Neural progenitor cell (in vitro differentiated cells): ENCODE measurements around the gene ACSBG1. TPM values are rescaled to one million over a fixed set of nuclear protein-coding genes. Genes with fewer than 3 reads are reported as not detected.
A peak's percentile ranks its signal among the peaks of the same experiment; 100 is the strongest.

Experiments
- DNase-seq: peaks from one replicate; pipeline ENCODE4 v3.0.0-alpha.2; 2016; ENCODE audit warnings: low spot score
- H2AFZ ChIP-seq: fragments of 200-600 bp; sonication (generic); replicated peaks from 2 replicates; pipeline ENCODE4 v1.6.1; 2016; ENCODE audit warnings: antibody characterized with exemption
- H3F3A ChIP-seq: fragments of 200-600 bp; sonication (generic); 2 replicates; pipeline ENCODE4 v1.6.1; 2016; ENCODE audit warnings: antibody characterized with exemption, low read depth
- H3K27ac ChIP-seq: fragments of 200-600 bp; sonication (generic); 2 replicates; pipeline ENCODE4 v1.5.1; 2016; ENCODE audit warnings: mild to moderate bottlenecking
- H3K27me3 ChIP-seq: fragments of 200-600 bp; sonication (generic); 2 replicates; pipeline ENCODE4 v1.6.1; 2016; ENCODE audit warnings: mild to moderate bottlenecking, moderate library complexity
- H3K36me3 ChIP-seq: fragments of 200-600 bp; sonication (generic); 2 replicates; pipeline ENCODE4 v1.5.1; 2016
- H3K4me1 ChIP-seq: fragments of 200-600 bp; sonication (generic); 2 replicates; pipeline ENCODE4 v1.6.1; 2016; ENCODE audit warnings: mixed run types
- H3K4me2 ChIP-seq: fragments of 200-600 bp; sonication (generic); 2 replicates; pipeline ENCODE4 v1.6.1; 2016
- H3K4me3 ChIP-seq: fragments of 200-600 bp; sonication (generic); 2 replicates; pipeline ENCODE4 v1.5.1; 2016
- H3K79me2 ChIP-seq: fragments of 200-600 bp; sonication (generic); 2 replicates; pipeline ENCODE4 v1.6.1; 2016; ENCODE audit warnings: low read depth
- H3K9ac ChIP-seq: fragments of 200-600 bp; sonication (generic); 2 replicates; pipeline ENCODE4 v1.6.1; 2016
- H3K9me3 ChIP-seq: fragments of 200-600 bp; sonication (generic); 2 replicates; pipeline ENCODE4 v1.5.1; 2016; ENCODE audit warnings: low read depth
- H4K20me1 ChIP-seq: fragments of 200-600 bp; sonication (generic); 2 replicates; pipeline ENCODE4 v1.6.1; 2016; ENCODE audit warnings: low read depth
- H3K27ac Mint-ChIP-seq: 3 replicates; pipeline ENCODE4 v1.8.0; 2021; ENCODE audit warnings: mixed read lengths
- H3K27me3 Mint-ChIP-seq: 2 replicates; pipeline ENCODE4 v1.8.0; 2022; ENCODE audit warnings: low read depth, mild to moderate bottlenecking, inconsistent platforms, moderate library complexity, mixed read lengths; ENCODE audit not compliant: insufficient read depth
- H3K36me3 Mint-ChIP-seq: 3 replicates; pipeline ENCODE4 v1.8.0; 2021; ENCODE audit warnings: mixed read lengths
- H3K4me1 Mint-ChIP-seq: 3 replicates; pipeline ENCODE4 v1.8.0; 2021; ENCODE audit warnings: mixed read lengths
- H3K4me3 Mint-ChIP-seq: 3 replicates; pipeline ENCODE4 v1.8.0; 2021; ENCODE audit warnings: mild to moderate bottlenecking, moderate library complexity, mixed read lengths
- H3K9me3 Mint-ChIP-seq: 3 replicates; pipeline ENCODE4 v1.8.0; 2020; ENCODE audit warnings: mixed read lengths
- EZH2 ChIP-seq: fragments of 200-600 bp; sonication (generic); IDR thresholded peaks from 2 replicates; pipeline ENCODE4 v1.6.1; 2017; ENCODE audit warnings: antibody characterized with exemption, mild to moderate bottlenecking, moderate library complexity
- EZH2phosphoT487 ChIP-seq: fragments of 200-600 bp; sonication (generic); IDR thresholded peaks from 2 replicates; pipeline ENCODE4 v1.6.1; 2017; ENCODE audit warnings: antibody characterized with exemption
- total RNA-seq: library from RNA; depleted of rRNA; stranded (reverse); fragments of >200 nt; gene quantifications from 2 replicates; pipeline ENCODE4 v1.2.3, GENCODE V29; 2015; ENCODE audit warnings: low replicate concordance
- TF ChIP-seq, protein P1 (sequence below): fragments of 200-600 bp; sonication (generic); IDR thresholded peaks from 2 replicates; pipeline ENCODE4 v1.5.1; 2017; ENCODE audit warnings: antibody characterized with exemption, mild to moderate bottlenecking

Gene ACSBG1
- total RNA-seq, 1 donor from 2014 or later = 0.11 TPM

DNA sequence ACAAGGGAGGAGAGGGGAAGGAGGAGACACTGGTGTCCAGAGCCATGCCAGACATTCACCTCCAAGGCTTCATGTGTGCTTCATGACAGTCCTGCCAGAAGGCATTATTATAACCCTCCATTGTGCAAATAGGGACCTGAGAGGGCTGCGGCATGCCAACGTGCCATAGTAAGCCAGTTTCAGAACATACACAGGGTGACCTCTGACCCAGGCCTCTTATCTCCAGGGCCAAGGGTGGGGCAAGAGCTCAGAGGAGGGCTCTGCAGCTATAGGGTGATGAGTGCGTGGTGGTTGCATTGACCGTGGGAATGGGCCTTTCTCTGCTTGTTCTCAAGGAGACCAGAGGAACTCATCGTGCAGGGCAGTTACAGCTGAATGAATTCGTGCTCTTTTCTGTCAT lies 9.7 kb upstream of the ACSBG1 start:
- H3F3A ChIP-seq = peaks cover 4% of the 10 kb centered on the region
- Mint-ChIP-seq H3K4me1 (peaks cover 12% of the 10 kb centered on the region), H3K27ac (no peak overlapping the region), H3K4me3 (no peak overlapping the region), H3K9me3 (peaks cover 2% of the 10 kb centered on the region), H3K27me3 (peaks cover 6% of the 10 kb centered on the region), H3K36me3 (peaks cover 2% of the 10 kb centered on the region)
- H3K4me3 ChIP-seq = no peak overlapping the region
- no peak overlapping the region for H2AFZ ChIP-seq
- DNase-seq = no peak
- no peaks in the 10 kb centered on the region for H3K79me2 ChIP-seq
- H3K9me3 ChIP-seq = no peaks in the 10 kb centered on the region
- no peak overlapping the region for H3K4me2 ChIP-seq
- no peak overlapping the region for H3K27ac ChIP-seq
- no peaks in the 10 kb centered on the region for H3K36me3 ChIP-seq
- H3K27me3 ChIP-seq = no peaks in the 10 kb centered on the region
- H4K20me1 ChIP-seq = no peaks in the 10 kb centered on the region
- no peak for TF ChIP-seq EZH2phosphoT487
- TF ChIP-seq, protein P1, sequence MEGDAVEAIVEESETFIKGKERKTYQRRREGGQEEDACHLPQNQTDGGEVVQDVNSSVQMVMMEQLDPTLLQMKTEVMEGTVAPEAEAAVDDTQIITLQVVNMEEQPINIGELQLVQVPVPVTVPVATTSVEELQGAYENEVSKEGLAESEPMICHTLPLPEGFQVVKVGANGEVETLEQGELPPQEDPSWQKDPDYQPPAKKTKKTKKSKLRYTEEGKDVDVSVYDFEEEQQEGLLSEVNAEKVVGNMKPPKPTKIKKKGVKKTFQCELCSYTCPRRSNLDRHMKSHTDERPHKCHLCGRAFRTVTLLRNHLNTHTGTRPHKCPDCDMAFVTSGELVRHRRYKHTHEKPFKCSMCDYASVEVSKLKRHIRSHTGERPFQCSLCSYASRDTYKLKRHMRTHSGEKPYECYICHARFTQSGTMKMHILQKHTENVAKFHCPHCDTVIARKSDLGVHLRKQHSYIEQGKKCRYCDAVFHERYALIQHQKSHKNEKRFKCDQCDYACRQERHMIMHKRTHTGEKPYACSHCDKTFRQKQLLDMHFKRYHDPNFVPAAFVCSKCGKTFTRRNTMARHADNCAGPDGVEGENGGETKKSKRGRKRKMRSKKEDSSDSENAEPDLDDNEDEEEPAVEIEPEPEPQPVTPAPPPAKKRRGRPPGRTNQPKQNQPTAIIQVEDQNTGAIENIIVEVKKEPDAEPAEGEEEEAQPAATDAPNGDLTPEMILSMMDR = no peak
- no peak for TF ChIP-seq EZH2
- no peak overlapping the region for H3K9ac ChIP-seq
- H3K4me1 ChIP-seq = peaks cover 5% of the 10 kb centered on the region

DNA sequence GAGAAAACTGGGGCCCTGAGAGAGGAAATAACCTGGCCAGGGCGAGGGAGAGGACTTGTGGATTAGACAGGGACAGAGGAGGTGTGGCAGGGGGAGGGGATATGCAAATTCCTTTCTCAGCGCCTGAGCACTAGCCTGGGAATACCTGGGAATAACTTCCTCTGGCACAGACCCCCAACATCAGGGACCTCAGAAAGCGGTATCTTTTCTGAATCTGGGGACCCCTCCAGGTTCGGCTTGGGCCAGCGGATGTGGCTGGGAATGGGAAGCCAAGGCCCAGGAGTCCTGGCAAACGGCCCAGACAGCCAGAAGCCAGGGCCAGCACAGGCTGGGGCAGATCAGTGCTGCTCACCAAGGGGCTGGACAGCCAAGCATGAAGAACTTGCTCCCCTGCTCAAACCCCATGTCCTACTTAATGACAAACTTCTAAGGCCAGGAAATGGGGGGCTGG lies 9.2 kb upstream of the ACSBG1 start:
- H3K4me3 Mint-ChIP-seq = no peak overlapping the region
- no peak overlapping the region for H3K4me2 ChIP-seq
- no peak overlapping the region for H3K4me3 ChIP-seq
- TF ChIP-seq, protein P1 = no peak
- TF ChIP-seq EZH2 = no peak
- TF ChIP-seq EZH2phosphoT487 = no peak
- H3K36me3 Mint-ChIP-seq = peaks cover 2% of the 10 kb centered on the region
- H3K27me3 ChIP-seq = no peaks in the 10 kb centered on the region
- no peaks in the 10 kb centered on the region for H3K9me3 ChIP-seq
- peaks cover 12% of the 10 kb centered on the region for H3K4me1 Mint-ChIP-seq
- H2AFZ ChIP-seq = peak overlapping the region; percentile 90
- no peaks in the 10 kb centered on the region for H4K20me1 ChIP-seq
- H3K27ac Mint-ChIP-seq = no peak overlapping the region
- H3K4me1 ChIP-seq = peaks cover 5% of the 10 kb centered on the region
- H3K9me3 Mint-ChIP-seq = peaks cover 2% of the 10 kb centered on the region
- no peak overlapping the region for H3K9ac ChIP-seq
- H3F3A ChIP-seq = peaks cover 4% of the 10 kb centered on the region
- H3K27me3 Mint-ChIP-seq = peaks cover 6% of the 10 kb centered on the region
- no peaks in the 10 kb centered on the region for H3K36me3 ChIP-seq
- H3K79me2 ChIP-seq = no peaks in the 10 kb centered on the region
- peak; percentile 56 for DNase-seq
- no peak overlapping the region for H3K27ac ChIP-seq

DNA sequence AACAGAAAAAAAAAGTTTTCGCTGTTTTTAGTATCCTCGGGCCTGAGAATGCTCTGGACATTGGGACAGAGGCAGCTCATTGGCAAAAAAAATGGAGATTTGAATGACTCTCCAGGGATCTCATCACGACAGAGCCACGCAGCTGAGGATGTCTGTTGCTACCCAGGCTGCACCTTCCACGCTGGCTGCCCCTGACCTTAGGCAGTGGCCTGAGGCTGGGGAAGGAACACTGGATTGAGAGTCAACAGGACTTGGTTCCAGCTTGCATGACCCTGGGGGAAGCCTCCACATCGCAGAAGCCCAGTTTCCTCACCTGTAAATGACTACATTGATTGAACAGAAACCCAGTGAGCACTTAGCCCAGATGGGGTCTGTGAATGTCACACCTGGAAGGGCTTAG lies 8.7 kb upstream of the ACSBG1 start:
- no peak overlapping the region for H3K4me2 ChIP-seq

More for the DNA sequence above, 8.7 kb upstream of the ACSBG1 start:
- H3K27me3 Mint-ChIP-seq = peaks cover 6% of the 10 kb centered on the region
- no peak for DNase-seq
- no peak overlapping the region for H3K27ac Mint-ChIP-seq
- Histone ChIP-seq H2AFZ (peak overlapping the region; percentile 90), H3K79me2 (no peaks in the 10 kb centered on the region), H3K4me3 (no peak overlapping the region), H3K27ac (no peak overlapping the region), H3K4me1 (peaks cover 5% of the 10 kb centered on the region), H3F3A (peaks cover 4% of the 10 kb centered on the region), H3K36me3 (no peaks in the 10 kb centered on the region), H3K9ac (no peak overlapping the region), H3K27me3 (no peaks in the 10 kb centered on the region), H4K20me1 (no peaks in the 10 kb centered on the region), H3K9me3 (no peaks in the 10 kb centered on the region)
- peaks cover 12% of the 10 kb centered on the region for H3K4me1 Mint-ChIP-seq
- TF ChIP-seq, protein P1 = no peak
- no peak for TF ChIP-seq EZH2
- TF ChIP-seq EZH2phosphoT487 = no peak
- H3K4me3 Mint-ChIP-seq = no peak overlapping the region
- H3K9me3 Mint-ChIP-seq = peaks cover 2% of the 10 kb centered on the region
- peaks cover 2% of the 10 kb centered on the region for H3K36me3 Mint-ChIP-seq
